CD14-positive monocyte (primary cell): ENCODE results near the gene GIGYF2. TPM values are rescaled to one million over a fixed set of nuclear protein-coding genes. Genes with fewer than 3 reads are reported as not detected.

Source experiments
- DNase-seq, 3 donors: peaks; one replicate each; pipeline ENCODE4 v3.0.0-alpha.2; 2011 to 2022
- H2AFZ ChIP-seq: 2 replicates; pipeline ENCODE4 v1.6.0; 2012; ENCODE audit warnings: mild to moderate bottlenecking, low read depth, low read length, inconsistent platforms; ENCODE audit not compliant: insufficient read depth, poor library complexity, severe bottlenecking
- H3K27ac ChIP-seq, 2 donors: 1 replicate in 1 of 2; 2 replicates in 1 of 2; pipeline ENCODE4 v1.5.1; 2012 to 2013; ENCODE audit warnings: low read length in 2 of 2, control low read depth in 1 of 2, inconsistent platforms in 1 of 2, low read depth in 1 of 2, mild to moderate bottlenecking in 1 of 2
- H3K27me3 ChIP-seq, 2 donors: one replicate each; pipeline versions ENCODE4 v1.6.0 to v1.6.1; 2011 to 2013; ENCODE audit warnings: low read length in 2 of 2; ENCODE audit not compliant: control insufficient read depth in 2 of 2, insufficient read depth in 2 of 2
- H3K36me3 ChIP-seq, 2 donors: replicated peaks in 1 of 2; 1 replicate in 1 of 2; 2 replicates in 1 of 2; pipeline versions ENCODE4 v1.5.1 to v1.6.1; 2012 to 2013; ENCODE audit warnings: low read length in 2 of 2, control low read depth in 1 of 2, inconsistent platforms in 1 of 2, mild to moderate bottlenecking in 1 of 2; ENCODE audit not compliant: insufficient read depth in 2 of 2, control insufficient read depth in 1 of 2
- H3K4me1 ChIP-seq, 2 donors: 1 replicate in 1 of 2; 2 replicates in 1 of 2; pipeline versions ENCODE4 v1.5.1 to v1.6.1; 2012 to 2013; ENCODE audit warnings: low read length in 2 of 2, control low read depth in 1 of 2, inconsistent platforms in 1 of 2, mild to moderate bottlenecking in 1 of 2, moderate library complexity in 1 of 2; ENCODE audit not compliant: insufficient read depth in 2 of 2, control insufficient read depth in 1 of 2
- H3K4me2 ChIP-seq: replicated peaks from 2 replicates; pipeline ENCODE3; 2012; ENCODE audit warnings: low read length, moderate library complexity, mild to moderate bottlenecking; ENCODE audit not compliant: poor library complexity, severe bottlenecking; ENCODE audit errors: extremely low read depth
- H3K4me3 ChIP-seq, 3 experiments: fragments of 200-600 bp in 1 of 3; sonication (generic) in 1 of 3; replicated peaks in 1 of 3; 1 replicate in 2 of 3; 2 replicates in 1 of 3; pipeline ENCODE4 v1.5.1; 2011 to 2013; ENCODE audit warnings: low read length in 3 of 3, mild to moderate bottlenecking in 3 of 3, control low read depth in 2 of 3, low read depth in 2 of 3, inconsistent platforms in 1 of 3, moderate library complexity in 1 of 3
- H3K79me2 ChIP-seq: 2 replicates; pipeline ENCODE4 v1.6.0; 2012; ENCODE audit warnings: mild to moderate bottlenecking, control low read depth, inconsistent platforms, low read length, moderate library complexity; ENCODE audit not compliant: insufficient read depth
- H3K9ac ChIP-seq: 2 replicates; pipeline ENCODE4 v1.6.0; 2017; ENCODE audit warnings: low read length, mild to moderate bottlenecking; ENCODE audit not compliant: insufficient read depth, poor library complexity, severe bottlenecking
- H3K9me3 ChIP-seq, 2 donors: replicated peaks in 1 of 2; 1 replicate in 1 of 2; 2 replicates in 1 of 2; pipeline versions ENCODE4 v1.5.1 to v1.6.1; 2012 to 2013; ENCODE audit warnings: low read length in 2 of 2, control low read depth in 1 of 2; ENCODE audit not compliant: control insufficient read depth in 1 of 2, insufficient read depth in 1 of 2
- H4K20me1 ChIP-seq: 2 replicates; pipeline ENCODE4 v1.6.0; 2012; ENCODE audit warnings: mild to moderate bottlenecking, low read length, control low read depth, moderate library complexity; ENCODE audit not compliant: insufficient read depth
- H3K27ac Mint-ChIP-seq, 7 donors: one replicate each; pipeline ENCODE4 v1.8.0; 2020; ENCODE audit warnings: mild to moderate bottlenecking in 7 of 7, mixed read lengths in 7 of 7, moderate library complexity in 6 of 7, inconsistent platforms in 2 of 7
- H3K27me3 Mint-ChIP-seq, 3 donors: one replicate each; pipeline ENCODE4 v1.8.0; 2021 to 2022; ENCODE audit warnings: low read depth in 3 of 3, mild to moderate bottlenecking in 3 of 3, mixed read lengths in 3 of 3, moderate library complexity in 3 of 3, inconsistent platforms in 1 of 3
- H3K36me3 Mint-ChIP-seq, 2 donors: one replicate each; pipeline ENCODE4 v1.8.0; 2020; ENCODE audit warnings: mixed read lengths in 2 of 2, inconsistent platforms in 1 of 2, mild to moderate bottlenecking in 1 of 2
- H3K4me1 Mint-ChIP-seq: one replicate; pipeline ENCODE4 v1.8.0; 2020; ENCODE audit warnings: mild to moderate bottlenecking, mixed read lengths
- H3K4me3 Mint-ChIP-seq, 2 donors: one replicate each; pipeline ENCODE4 v1.8.0; 2020; ENCODE audit warnings: mild to moderate bottlenecking in 2 of 2, mixed read lengths in 2 of 2, moderate library complexity in 1 of 2
- H3K9me3 Mint-ChIP-seq, 7 donors: one replicate each; pipeline ENCODE4 v1.8.0; 2020 to 2022; ENCODE audit warnings: mixed read lengths in 7 of 7, mild to moderate bottlenecking in 6 of 7, moderate library complexity in 6 of 7, inconsistent platforms in 2 of 7
- WGBS: methylation state at CpG from one replicate; pipeline ENCODE4 v1.1.5; 2013; ENCODE audit warnings: missing lambda C conversion rate; ENCODE audit not compliant: insufficient coverage; 5-methylcytosine and 5-hydroxymethylcytosine counted together
- intact Hi-C, 2 donors: fragments of 100-400 bp; cut with micrococcal nuclease; formaldehyde crosslinking; loops; one replicate each; pipeline versions ENCODE4 v1.15.0 to v1.15.1; 2023
- polyA plus RNA-seq, 3 donors: library from polyadenylated mRNA; depleted of rRNA in 1 of 3; unstranded in 2 of 3; stranded (reverse) in 1 of 3; fragments of 300-500 nt in 2 of 3; fragments of >200 nt in 1 of 3; fragmentation: Illumina TruSeq in 2 of 3; gene quantifications; 1 replicate in 2 of 3; 2 replicates in 1 of 3; pipeline ENCODE4 v1.2.3, GENCODE V29; 2012 to 2021
- TF ChIP-seq, protein P1 (sequence below): fragments of 200-600 bp; IDR thresholded peaks from one replicate; pipeline ENCODE4 v1.8.0; 2022; ENCODE audit warnings: antibody characterized with exemption, mild to moderate bottlenecking

GIGYF2 gene
- polyA plus RNA-seq, 3 donors, result 7.7 to 20.7 (median 17.3) TPM

DNA sequence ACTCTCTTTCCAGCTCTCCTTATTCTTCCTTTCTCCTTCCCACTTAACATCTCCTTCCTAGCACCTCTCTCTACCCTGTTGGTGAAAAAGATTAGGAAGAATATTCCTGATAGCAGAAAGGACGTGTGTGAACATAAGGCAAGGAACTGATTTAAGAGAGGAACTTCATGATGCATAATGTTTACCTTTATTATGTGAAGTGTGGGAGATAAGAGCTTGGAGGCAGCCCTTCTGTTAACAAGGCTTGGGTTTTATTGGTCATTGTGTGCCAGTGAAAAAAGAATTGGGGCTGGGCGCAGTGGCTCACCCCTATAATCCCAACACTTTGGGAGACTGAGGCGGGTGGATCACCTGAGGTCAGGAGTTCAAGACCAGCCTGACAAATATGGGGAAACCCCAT, 44.8 kb downstream of the GIGYF2 start:
- H3K27ac ChIP-seq, result no peak overlapping the region
- H3K36me3 Mint-ChIP-seq, result peaks cover 45 to 64% of the 10 kb centered on the region in 2 donors
- peaks cover 16% of the 10 kb centered on the region for H4K20me1 ChIP-seq
- no peaks in the 10 kb centered on the region for H3K9me3 Mint-ChIP-seq
- H3K36me3 ChIP-seq, result peaks cover 20 to 43% of the 10 kb centered on the region in 2 donors
- no peak overlapping the region for H3K4me3 Mint-ChIP-seq
- no peak overlapping the region for H3K9ac ChIP-seq
- H3K4me2 ChIP-seq, result no peak overlapping the region
- H3K27me3 ChIP-seq, result no peaks in the 10 kb centered on the region
- no peaks in the 10 kb centered on the region for H3K4me1 ChIP-seq
- peaks cover 7% of the 10 kb centered on the region for H3K4me1 Mint-ChIP-seq
- H3K27ac Mint-ChIP-seq, result peak overlapping the region in 1 of 7 donors; percentile 66
- no peak overlapping the region for H3K4me3 ChIP-seq
- H3K79me2 ChIP-seq, result no peaks in the 10 kb centered on the region
- TF ChIP-seq, protein P1, sequence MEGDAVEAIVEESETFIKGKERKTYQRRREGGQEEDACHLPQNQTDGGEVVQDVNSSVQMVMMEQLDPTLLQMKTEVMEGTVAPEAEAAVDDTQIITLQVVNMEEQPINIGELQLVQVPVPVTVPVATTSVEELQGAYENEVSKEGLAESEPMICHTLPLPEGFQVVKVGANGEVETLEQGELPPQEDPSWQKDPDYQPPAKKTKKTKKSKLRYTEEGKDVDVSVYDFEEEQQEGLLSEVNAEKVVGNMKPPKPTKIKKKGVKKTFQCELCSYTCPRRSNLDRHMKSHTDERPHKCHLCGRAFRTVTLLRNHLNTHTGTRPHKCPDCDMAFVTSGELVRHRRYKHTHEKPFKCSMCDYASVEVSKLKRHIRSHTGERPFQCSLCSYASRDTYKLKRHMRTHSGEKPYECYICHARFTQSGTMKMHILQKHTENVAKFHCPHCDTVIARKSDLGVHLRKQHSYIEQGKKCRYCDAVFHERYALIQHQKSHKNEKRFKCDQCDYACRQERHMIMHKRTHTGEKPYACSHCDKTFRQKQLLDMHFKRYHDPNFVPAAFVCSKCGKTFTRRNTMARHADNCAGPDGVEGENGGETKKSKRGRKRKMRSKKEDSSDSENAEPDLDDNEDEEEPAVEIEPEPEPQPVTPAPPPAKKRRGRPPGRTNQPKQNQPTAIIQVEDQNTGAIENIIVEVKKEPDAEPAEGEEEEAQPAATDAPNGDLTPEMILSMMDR, result no peak
- intact Hi-C loops, result no loop called here
- DNase-seq, result no peak
- WGBS, result 100% methylated on average over 1 of the region's 3 CpGs
- H3K27me3 Mint-ChIP-seq, result no peaks in the 10 kb centered on the region
- no peaks in the 10 kb centered on the region for H3K9me3 ChIP-seq
- H2AFZ ChIP-seq, result no peak overlapping the region

DNA sequence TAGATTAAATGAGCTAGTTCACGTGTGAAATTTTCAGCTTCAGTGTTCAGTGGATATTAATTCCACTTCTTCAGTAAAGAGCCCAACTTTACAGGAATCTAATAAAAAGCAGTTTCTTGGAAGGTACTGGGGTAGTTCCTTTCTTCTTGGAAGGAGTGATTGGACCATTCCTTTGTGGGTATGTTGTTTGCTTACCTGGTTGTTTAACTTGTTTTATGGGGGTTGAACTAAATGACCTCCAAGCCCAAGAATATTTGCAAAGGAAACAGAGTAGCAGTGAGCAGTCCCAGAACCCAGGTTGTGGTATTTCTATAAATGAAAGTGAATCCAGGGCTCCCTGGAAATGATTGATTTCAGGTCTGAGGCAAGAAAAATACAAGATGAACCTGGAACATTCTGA, 47.8 kb downstream of the GIGYF2 start:
- Mint-ChIP-seq H3K36me3 (peaks cover 48 to 64% of the 10 kb centered on the region in 2 donors), H3K4me3 (no peak overlapping the region), H3K9me3 (no peaks in the 10 kb centered on the region), H3K27ac (no peak overlapping the region), H3K27me3 (no peaks in the 10 kb centered on the region), H3K4me1 (peaks cover 7% of the 10 kb centered on the region)
- TF ChIP-seq, protein P1, result no peak
- Histone ChIP-seq H2AFZ (no peak overlapping the region), H3K36me3 (peaks cover 28 to 47% of the 10 kb centered on the region in 2 donors), H3K27ac (no peak overlapping the region), H3K4me1 (no peaks in the 10 kb centered on the region), H4K20me1 (peaks cover 16% of the 10 kb centered on the region), H3K79me2 (no peaks in the 10 kb centered on the region), H3K27me3 (no peaks in the 10 kb centered on the region), H3K4me3 (no peak overlapping the region), H3K9me3 (no peaks in the 10 kb centered on the region), H3K9ac (no peak overlapping the region), H3K4me2 (no peak overlapping the region)
- intact Hi-C loops, result no loop called here
- DNase-seq, result no peak
- WGBS, result no CpG with 5 or more reads among the region's 1 CpG
